Central memory CD8-positive, alpha-beta T cell (primary cell): ENCODE data around the gene SORCS2.

ENCODE experiments used
- ATAC-seq: fragments of 150-1000 bp; cut with Tn5 transposase; replicated peaks from 2 replicates; pipeline ENCODE4 v1.10.0; 2022; ENCODE audit warnings: mild to moderate bottlenecking, moderate FRiP score, moderate number of reproducible peaks; ENCODE audit not compliant: poor library complexity, severe bottlenecking; ENCODE audit errors: extremely low read depth
- DNase-seq, 2 donors: peaks; one replicate each; pipeline ENCODE4 v3.0.0; 2021; ENCODE audit warnings: low spot score in 2 of 2
- H3K27ac Mint-ChIP-seq: one replicate; pipeline ENCODE4 v1.8.0; 2022; ENCODE audit warnings: low read depth, mild to moderate bottlenecking, moderate library complexity, mixed read lengths
- H3K27me3 Mint-ChIP-seq: one replicate; pipeline ENCODE4 v1.8.0; 2022; ENCODE audit warnings: mixed read lengths
- H3K36me3 Mint-ChIP-seq: one replicate; pipeline ENCODE4 v1.8.0; 2022; ENCODE audit warnings: mild to moderate bottlenecking, moderate library complexity, mixed read lengths; ENCODE audit not compliant: insufficient read depth
- H3K4me1 Mint-ChIP-seq: one replicate; pipeline ENCODE4 v1.8.0; 2022; ENCODE audit warnings: mixed read lengths
- H3K4me3 Mint-ChIP-seq: one replicate; pipeline ENCODE4 v1.8.0; 2022; ENCODE audit warnings: mild to moderate bottlenecking, moderate library complexity, mixed read lengths
- H3K9me3 Mint-ChIP-seq: one replicate; pipeline ENCODE4 v1.8.0; 2022; ENCODE audit warnings: mixed read lengths

SORCS2 gene

DNA sequence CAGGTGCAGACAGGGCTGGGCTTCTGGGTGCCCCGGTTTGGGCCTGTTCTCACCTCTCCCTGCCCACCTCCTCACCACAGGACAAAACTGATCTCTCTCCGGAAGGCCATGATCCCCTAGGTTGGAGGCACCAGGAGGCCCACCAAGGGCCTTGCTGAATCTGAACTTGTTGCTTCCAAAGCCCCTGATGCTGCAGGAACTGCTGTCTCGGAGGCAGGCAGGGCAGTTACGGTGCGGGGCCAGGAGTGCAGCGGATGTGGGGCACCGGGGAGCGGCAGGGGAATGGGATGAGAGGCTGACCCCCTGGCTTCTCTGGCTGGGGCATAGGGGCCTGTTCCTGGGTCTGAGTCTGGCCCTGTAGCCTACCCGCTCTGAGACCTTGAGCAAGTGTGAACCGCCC lies 342.8 kb downstream of the SORCS2 start:
- DNase-seq: no peak
- H3K27me3 Mint-ChIP-seq: no peaks in the 10 kb centered on the region
- H3K4me3 Mint-ChIP-seq: no peak overlapping the region
- no peak overlapping the region for H3K27ac Mint-ChIP-seq
- ATAC-seq: no peak
- peaks cover 2% of the 10 kb centered on the region for H3K36me3 Mint-ChIP-seq
- peaks cover 6% of the 10 kb centered on the region for H3K4me1 Mint-ChIP-seq
- H3K9me3 Mint-ChIP-seq: no peaks in the 10 kb centered on the region

DNA sequence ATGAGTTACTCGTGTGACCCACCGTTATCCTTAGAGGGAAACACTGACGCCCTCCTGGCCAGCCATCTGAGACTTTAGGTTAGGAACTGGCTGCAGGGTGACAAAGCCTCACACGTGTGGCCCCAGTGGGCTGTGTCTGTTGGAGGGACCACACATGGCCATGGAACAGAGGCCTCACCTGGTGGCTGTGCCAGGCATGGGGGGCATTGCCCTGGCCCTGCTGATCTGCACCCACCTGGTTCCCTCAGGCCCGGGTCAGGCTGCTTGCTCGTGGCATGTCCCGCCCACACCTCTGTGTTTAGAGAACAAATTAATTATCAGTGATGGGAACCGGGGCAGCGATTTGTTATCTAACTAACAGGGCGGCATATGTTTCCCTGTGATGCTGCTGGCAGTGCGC lies 343.3 kb downstream of the SORCS2 start:
- H3K27ac Mint-ChIP-seq: no peak overlapping the region
- H3K9me3 Mint-ChIP-seq: no peaks in the 10 kb centered on the region
- H3K27me3 Mint-ChIP-seq: no peaks in the 10 kb centered on the region
- H3K4me1 Mint-ChIP-seq: peaks cover 6% of the 10 kb centered on the region
- DNase-seq (no peak), ATAC-seq (no peak)
- no peak overlapping the region for H3K4me3 Mint-ChIP-seq
- peaks cover 2% of the 10 kb centered on the region for H3K36me3 Mint-ChIP-seq

GRCh38 chr4:7536876-7537275 lies 344.5 kb downstream of the SORCS2 start:
- no peak overlapping the region for H3K27ac Mint-ChIP-seq
- ATAC-seq (no peak), DNase-seq (no peak)
- H3K4me3 Mint-ChIP-seq: no peak overlapping the region
- no peaks in the 10 kb centered on the region for H3K27me3 Mint-ChIP-seq
- H3K36me3 Mint-ChIP-seq: no peaks in the 10 kb centered on the region
- no peaks in the 10 kb centered on the region for H3K9me3 Mint-ChIP-seq
- peaks cover 6% of the 10 kb centered on the region for H3K4me1 Mint-ChIP-seq

DNA sequence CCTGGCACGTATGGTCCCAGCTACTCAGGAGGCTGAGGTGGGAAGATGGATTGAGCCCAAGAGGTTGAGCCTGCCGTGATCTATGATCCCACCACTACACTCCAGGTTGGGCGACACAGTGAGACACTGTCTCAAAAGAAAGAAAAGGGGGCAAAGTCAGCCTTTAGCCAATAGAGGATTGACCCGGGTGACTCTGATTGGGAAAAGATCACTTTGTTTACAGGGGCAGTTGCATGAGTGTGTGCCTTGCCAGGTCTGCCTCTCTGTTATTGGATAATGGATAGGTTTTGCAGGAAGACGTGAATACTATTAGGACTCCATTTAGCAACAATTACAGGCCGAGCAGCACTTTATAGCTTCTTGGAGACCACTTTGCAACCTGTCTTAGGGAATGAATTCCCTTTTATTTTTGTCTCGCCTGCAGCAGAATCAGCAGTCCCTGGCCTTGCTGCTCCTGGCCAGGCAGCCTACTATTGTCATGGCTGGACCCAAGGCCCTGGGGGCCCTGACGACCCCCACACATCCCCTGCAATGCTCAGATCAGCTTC lies 345.6 kb downstream of the SORCS2 start:
- no peak overlapping the region for H3K4me3 Mint-ChIP-seq
- no peak overlapping the region for H3K27ac Mint-ChIP-seq
- no peak for ATAC-seq
- H3K9me3 Mint-ChIP-seq: no peaks in the 10 kb centered on the region
- DNase-seq: no peak
- peaks cover 6% of the 10 kb centered on the region for H3K4me1 Mint-ChIP-seq
- no peaks in the 10 kb centered on the region for H3K27me3 Mint-ChIP-seq
- H3K36me3 Mint-ChIP-seq: no peaks in the 10 kb centered on the region

DNA sequence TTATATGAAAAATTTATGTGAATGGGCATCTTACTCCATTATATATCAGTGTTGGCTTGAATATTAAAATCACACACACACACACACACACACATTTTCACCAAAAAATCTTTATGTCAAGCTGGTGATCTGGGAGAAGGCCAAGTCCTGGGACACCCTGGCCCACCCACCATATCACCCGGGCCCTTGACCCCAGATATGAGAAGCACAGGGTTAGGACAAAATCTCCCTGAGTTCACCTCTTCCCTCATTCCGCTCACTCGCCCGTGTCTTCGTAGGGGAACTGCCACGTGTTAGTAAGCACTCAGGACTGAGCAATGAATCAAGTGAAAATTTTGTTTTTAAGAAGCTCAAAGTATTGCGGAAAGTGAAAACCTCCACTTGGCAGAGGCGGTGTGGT lies 346.2 kb downstream of the SORCS2 start:
- Mint-ChIP-seq H3K27me3 (no peaks in the 10 kb centered on the region), H3K9me3 (no peaks in the 10 kb centered on the region), H3K4me1 (peaks cover 6% of the 10 kb centered on the region), H3K36me3 (no peaks in the 10 kb centered on the region), H3K27ac (no peak overlapping the region), H3K4me3 (no peak overlapping the region)
- no peak for ATAC-seq
- DNase-seq: no peak

GRCh38 chr4:7539186-7539585 lies 346.8 kb downstream of the SORCS2 start:
- H3K27ac Mint-ChIP-seq: peak overlapping the region; percentile 85

GRCh38 chr4:7539659-7540058 lies 347.3 kb downstream of the SORCS2 start:
- ATAC-seq (peak; percentile 84), DNase-seq (peak; percentile 47 to 81)
- no peaks in the 10 kb centered on the region for H3K36me3 Mint-ChIP-seq
- H3K27me3 Mint-ChIP-seq: no peaks in the 10 kb centered on the region
- H3K27ac Mint-ChIP-seq: peak overlapping the region; percentile 85
- peaks cover 6% of the 10 kb centered on the region for H3K4me1 Mint-ChIP-seq
- no peak overlapping the region for H3K4me3 Mint-ChIP-seq
- H3K9me3 Mint-ChIP-seq: no peaks in the 10 kb centered on the region

More at GRCh38 chr4:7539186-7539585, 346.8 kb downstream of the SORCS2 start:
- ATAC-seq (no peak), DNase-seq (no peak)
- H3K9me3 Mint-ChIP-seq: no peaks in the 10 kb centered on the region
- no peaks in the 10 kb centered on the region for H3K36me3 Mint-ChIP-seq
- peaks cover 6% of the 10 kb centered on the region for H3K4me1 Mint-ChIP-seq
- H3K4me3 Mint-ChIP-seq: no peak overlapping the region
- no peaks in the 10 kb centered on the region for H3K27me3 Mint-ChIP-seq

GRCh38 chr4:7540206-7540605 lies 347.9 kb downstream of the SORCS2 start:
- peaks cover 6% of the 10 kb centered on the region for H3K4me1 Mint-ChIP-seq
- no peaks in the 10 kb centered on the region for H3K27me3 Mint-ChIP-seq
- no peak for ATAC-seq
- no peaks in the 10 kb centered on the region for H3K9me3 Mint-ChIP-seq
- no peak overlapping the region for H3K4me3 Mint-ChIP-seq
- no peaks in the 10 kb centered on the region for H3K36me3 Mint-ChIP-seq
- DNase-seq: no peak
- H3K27ac Mint-ChIP-seq: peak overlapping the region; percentile 85

DNA sequence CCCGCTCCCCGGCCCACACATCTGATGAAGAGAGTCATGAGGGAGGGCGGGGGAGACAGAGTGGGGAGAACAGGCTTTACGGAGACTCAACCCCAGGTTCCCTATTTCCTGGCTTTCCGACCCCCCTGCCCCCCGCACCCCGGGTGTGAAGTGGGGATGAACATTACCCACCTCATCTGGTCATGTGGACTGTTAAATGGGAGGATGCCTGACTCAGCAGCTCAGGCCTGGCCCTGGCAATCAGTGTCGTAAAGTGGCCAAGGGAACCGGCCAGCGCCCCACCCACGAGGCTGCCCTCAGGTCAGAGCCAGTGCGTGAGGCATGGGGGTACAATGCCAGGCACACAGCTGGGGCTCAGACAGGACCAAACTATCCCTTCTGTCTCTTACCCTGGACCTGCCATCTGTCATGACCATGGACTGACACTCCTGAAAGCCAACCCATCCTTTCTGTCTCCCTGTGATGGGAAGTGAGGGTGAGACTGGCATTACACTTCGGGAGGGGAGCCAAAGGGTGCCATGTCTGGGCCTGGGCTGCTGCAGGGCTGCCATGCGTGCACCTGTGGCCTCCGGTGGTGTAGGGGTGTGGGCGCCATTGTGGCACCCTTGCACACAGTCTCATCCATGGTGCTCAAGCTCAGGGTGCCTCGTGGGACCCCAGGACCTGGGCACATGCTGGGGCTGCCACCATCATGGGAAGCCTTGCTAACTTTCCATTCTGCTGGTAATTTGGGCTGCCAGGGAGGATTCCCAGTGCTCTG lies 348.5 kb downstream of the SORCS2 start:
- peaks cover under 1% of the 10 kb centered on the region for H3K27me3 Mint-ChIP-seq
- H3K4me1 Mint-ChIP-seq: peaks cover 6% of the 10 kb centered on the region
- ATAC-seq: no peak
- H3K9me3 Mint-ChIP-seq: no peaks in the 10 kb centered on the region
- H3K4me3 Mint-ChIP-seq: no peak overlapping the region
- H3K36me3 Mint-ChIP-seq: no peaks in the 10 kb centered on the region
- H3K27ac Mint-ChIP-seq: no peak overlapping the region
- DNase-seq: no peak

DNA sequence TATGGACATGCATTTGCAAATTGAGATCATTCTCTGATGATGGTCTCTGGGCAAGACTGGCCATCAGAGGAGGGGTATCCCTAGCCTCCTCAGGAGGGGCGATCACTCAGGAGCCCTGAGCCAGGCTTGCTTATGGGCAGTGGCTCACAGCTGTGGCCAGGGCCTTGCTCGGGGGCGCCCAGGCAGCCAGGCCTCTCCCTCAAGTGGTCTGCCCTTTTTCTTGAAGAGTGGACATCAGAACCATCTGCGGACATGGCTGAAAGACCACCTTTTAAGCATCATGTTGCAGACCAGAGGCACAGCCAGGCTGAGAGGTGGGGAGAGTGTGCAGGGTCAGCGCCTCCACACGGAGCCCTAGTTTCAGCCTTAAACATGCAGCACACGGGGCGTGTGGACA lies 349.1 kb downstream of the SORCS2 start:
- Mint-ChIP-seq H3K27me3 (peaks cover 6% of the 10 kb centered on the region), H3K27ac (no peak overlapping the region), H3K36me3 (no peaks in the 10 kb centered on the region), H3K4me3 (no peak overlapping the region), H3K9me3 (no peaks in the 10 kb centered on the region), H3K4me1 (peaks cover 6% of the 10 kb centered on the region)
- DNase-seq: no peak
- ATAC-seq: no peak

DNA sequence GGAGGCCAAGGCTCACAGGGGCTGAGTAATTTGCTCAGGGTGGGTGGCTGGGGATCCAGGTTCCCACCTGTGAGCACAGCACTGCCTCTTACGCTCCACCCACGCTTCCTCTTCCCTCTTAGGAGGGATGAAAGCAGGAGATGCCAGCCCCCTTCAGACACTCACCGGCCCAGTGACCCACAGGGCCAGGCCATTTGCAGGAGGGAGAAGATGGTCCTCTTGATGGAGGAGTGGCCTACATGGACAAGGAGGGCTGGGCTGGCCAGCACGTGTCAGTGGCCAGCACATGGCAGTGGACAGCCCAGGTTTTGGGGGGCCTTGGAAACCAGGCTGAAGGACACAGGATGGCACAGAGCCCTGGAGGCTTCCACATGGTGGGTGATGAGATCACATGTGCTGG lies 350.4 kb downstream of the SORCS2 start:
- Mint-ChIP-seq H3K4me3 (no peak overlapping the region), H3K4me1 (peaks cover 6% of the 10 kb centered on the region), H3K9me3 (no peaks in the 10 kb centered on the region), H3K27ac (no peak overlapping the region), H3K27me3 (peaks cover 20% of the 10 kb centered on the region), H3K36me3 (no peaks in the 10 kb centered on the region)
- ATAC-seq: no peak
- no peak for DNase-seq

DNA sequence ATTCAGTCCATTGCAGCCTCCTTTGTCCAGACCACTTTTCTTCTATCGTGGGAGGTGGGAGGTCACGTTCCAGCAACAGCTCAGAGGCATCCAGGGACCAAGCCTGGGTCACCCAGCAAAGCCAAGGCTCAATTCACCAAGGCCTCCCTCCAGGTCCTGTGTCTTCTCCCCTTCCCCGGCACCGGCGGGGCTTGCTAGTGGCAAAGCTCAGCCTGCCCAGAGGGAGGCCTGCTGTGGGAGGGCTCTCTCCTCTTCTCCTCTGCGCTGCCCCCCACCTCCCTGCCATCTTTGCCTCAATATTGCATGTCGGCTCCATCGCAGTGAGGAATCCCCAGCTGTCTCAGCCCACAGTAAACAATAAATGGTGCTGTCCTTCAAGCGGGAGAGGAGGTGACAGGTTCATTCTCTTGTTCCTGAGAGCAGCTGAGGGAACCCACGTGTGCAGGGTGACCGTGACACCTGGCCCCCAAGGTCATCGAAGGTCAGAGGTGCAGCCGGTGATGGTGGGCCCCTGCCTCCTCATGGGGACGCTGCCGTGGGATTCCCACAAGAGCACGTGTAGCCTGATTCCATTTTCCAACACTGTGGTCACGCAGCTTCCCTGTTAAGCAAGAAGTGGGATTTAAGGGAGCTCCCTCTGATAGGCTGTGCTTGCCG lies 353.9 kb downstream of the SORCS2 start:
- no peak overlapping the region for H3K27ac Mint-ChIP-seq
- DNase-seq: no peak
- H3K4me1 Mint-ChIP-seq: no peaks in the 10 kb centered on the region
- H3K4me3 Mint-ChIP-seq: no peak overlapping the region
- no peaks in the 10 kb centered on the region for H3K36me3 Mint-ChIP-seq
- H3K9me3 Mint-ChIP-seq: peaks cover 4% of the 10 kb centered on the region
- peaks cover 41% of the 10 kb centered on the region for H3K27me3 Mint-ChIP-seq
- ATAC-seq: no peak

- Mint-ChIP-seq H3K4me1 (no peaks in the 10 kb centered on the region), H3K27me3 (peaks cover 44% of the 10 kb centered on the region), H3K9me3 (peaks cover 5% of the 10 kb centered on the region), H3K36me3 (no peaks in the 10 kb centered on the region), H3K4me3 (no peak overlapping the region), H3K27ac (no peak overlapping the region)
- ATAC-seq: no peak
- no peak for DNase-seq
These were observed 354.6 kb downstream of the SORCS2 start for GRCh38 chr4:7546809-7547367.
